C4-2B (cell line): ENCODE data around the gene PRMT3.
A peak's percentile ranks its signal among the peaks of the same experiment; 100 is the strongest.

Experiments
- H3K27ac ChIP-seq: fragments of 450-650 bp; 2 replicates; pipeline ENCODE4 v1.5.1; 2017
- ZFX ChIP-seq: fragments of 450-650 bp; IDR thresholded peaks from 2 replicates; pipeline ENCODE4 v1.6.1; 2017
- TF ChIP-seq, protein P1 (sequence below): fragments of 450-650 bp; conservative IDR thresholded peaks from 2 replicates; pipeline ENCODE4 v1.5.1; 2017; ENCODE audit warnings: mild to moderate bottlenecking

PRMT3 gene

DNA sequence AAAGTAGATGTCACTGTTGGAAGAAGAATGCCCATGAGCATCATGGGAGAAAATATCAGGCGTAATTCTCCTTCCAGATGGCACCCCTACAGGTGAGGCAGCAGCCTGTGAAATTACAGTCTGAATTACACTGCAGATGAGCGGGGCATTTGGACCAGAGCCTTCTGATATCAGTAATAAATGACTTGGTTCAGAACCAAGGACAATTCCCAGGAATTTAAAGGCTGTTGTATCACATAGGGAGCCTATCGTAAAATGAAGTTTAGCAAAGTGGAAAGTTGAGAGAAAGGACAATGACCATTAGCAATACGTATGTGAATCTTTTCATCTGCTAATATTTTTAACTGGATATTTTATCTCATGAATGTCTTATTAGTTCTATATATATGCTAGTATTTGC lies 61.3 kb downstream of the PRMT3 start:
- H3K27ac ChIP-seq, result no peak overlapping the region
- TF ChIP-seq, protein P1, sequence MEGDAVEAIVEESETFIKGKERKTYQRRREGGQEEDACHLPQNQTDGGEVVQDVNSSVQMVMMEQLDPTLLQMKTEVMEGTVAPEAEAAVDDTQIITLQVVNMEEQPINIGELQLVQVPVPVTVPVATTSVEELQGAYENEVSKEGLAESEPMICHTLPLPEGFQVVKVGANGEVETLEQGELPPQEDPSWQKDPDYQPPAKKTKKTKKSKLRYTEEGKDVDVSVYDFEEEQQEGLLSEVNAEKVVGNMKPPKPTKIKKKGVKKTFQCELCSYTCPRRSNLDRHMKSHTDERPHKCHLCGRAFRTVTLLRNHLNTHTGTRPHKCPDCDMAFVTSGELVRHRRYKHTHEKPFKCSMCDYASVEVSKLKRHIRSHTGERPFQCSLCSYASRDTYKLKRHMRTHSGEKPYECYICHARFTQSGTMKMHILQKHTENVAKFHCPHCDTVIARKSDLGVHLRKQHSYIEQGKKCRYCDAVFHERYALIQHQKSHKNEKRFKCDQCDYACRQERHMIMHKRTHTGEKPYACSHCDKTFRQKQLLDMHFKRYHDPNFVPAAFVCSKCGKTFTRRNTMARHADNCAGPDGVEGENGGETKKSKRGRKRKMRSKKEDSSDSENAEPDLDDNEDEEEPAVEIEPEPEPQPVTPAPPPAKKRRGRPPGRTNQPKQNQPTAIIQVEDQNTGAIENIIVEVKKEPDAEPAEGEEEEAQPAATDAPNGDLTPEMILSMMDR, result peak; percentile 5; the same call in 1 of the 2 replicates
- TF ChIP-seq ZFX, result no peak

- H3K27ac ChIP-seq, result no peak overlapping the region
- TF ChIP-seq, protein P1, result no peak
- TF ChIP-seq ZFX, result no peak
Observed at GRCh38 chr11:20450829-20451228, 63.3 kb downstream of the PRMT3 start.

- TF ChIP-seq, protein P1, result no peak
- TF ChIP-seq ZFX, result no peak
- no peak overlapping the region; the same call in 1 of the 2 replicates for H3K27ac ChIP-seq
Observed at GRCh38 chr11:20451568-20451967, 64.1 kb downstream of the PRMT3 start.

- TF ChIP-seq ZFX, result no peak
- TF ChIP-seq, protein P1, result no peak
- H3K27ac ChIP-seq, result no peak overlapping the region
Observed at GRCh38 chr11:20452585-20452984, 65.1 kb downstream of the PRMT3 start.

GRCh38 chr11:20453657-20454316 lies 66.3 kb downstream of the PRMT3 start:
- TF ChIP-seq ZFX, result no peak
- TF ChIP-seq, protein P1, result no peak
- H3K27ac ChIP-seq, result no peak overlapping the region

DNA sequence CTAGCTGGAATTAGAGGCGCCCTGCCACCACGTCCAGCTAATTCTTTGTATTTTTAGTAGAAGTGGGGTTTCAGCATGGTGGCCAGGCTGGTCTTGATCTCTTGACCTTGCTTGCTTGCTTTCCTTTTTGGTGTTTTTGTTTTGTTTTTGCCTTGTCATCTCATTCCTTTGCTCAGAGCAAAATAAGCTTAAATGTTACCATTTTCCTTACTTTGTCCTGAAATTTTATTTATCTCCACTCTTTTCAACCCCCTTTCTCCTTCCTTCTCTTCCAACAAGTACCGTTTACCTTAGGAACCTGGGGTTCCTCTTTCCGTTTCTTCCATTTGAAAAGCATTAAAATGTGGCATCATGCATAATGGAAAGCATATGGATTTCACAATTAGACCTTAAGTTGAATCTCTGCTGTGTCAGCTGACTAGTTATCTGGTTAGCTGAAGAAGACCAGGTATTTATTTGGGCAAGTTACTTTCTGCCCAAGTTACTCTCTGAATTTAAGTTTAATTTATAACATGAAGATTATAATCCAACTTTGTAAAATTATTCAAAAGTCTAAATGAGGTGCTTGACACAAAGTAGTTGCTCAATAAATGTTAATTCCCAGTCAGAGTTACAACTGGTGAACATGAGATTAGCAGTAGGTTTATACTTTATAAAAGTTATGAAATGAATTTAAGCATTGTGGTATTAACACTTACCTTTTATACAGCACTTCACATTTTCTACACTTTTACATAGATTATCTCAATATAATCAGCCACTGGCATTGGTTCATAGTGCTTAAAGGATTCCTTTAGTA lies 69.7 kb downstream of the PRMT3 start:
- H3K27ac ChIP-seq, result no peak overlapping the region
- no peak for TF ChIP-seq ZFX
- TF ChIP-seq, protein P1, result no peak
